MG63 (cell line): ENCODE results near the gene ARL5C. TPM values are rescaled to one million over a fixed set of nuclear protein-coding genes. Genes with fewer than 3 reads are reported as not detected.

Experiments used
- DNase-seq: peaks from one replicate; pipeline ENCODE4 v3.0.0-alpha.2; 2020
- H3K27me3 ChIP-seq: fragments of 250-450 bp; sonication (Bioruptor Pico); 2 replicates; pipeline ENCODE4 v1.5.1; 2020; ENCODE audit warnings: mild to moderate bottlenecking, moderate library complexity
- H3K36me3 ChIP-seq: fragments of 250-450 bp; sonication (Bioruptor Pico); 2 replicates; pipeline ENCODE4 v1.5.1; 2020; ENCODE audit warnings: mild to moderate bottlenecking, moderate library complexity
- H3K4me3 ChIP-seq: fragments of 250-450 bp; sonication (Bioruptor Pico); 2 replicates; pipeline ENCODE4 v1.5.1; 2020; ENCODE audit warnings: mild to moderate bottlenecking, moderate library complexity
- H3K9me3 ChIP-seq: fragments of 250-450 bp; sonication (Bioruptor Pico); 2 replicates; pipeline ENCODE4 v1.5.1; 2020; ENCODE audit warnings: mild to moderate bottlenecking, moderate library complexity
- total RNA-seq: library from RNA; depleted of rRNA; stranded (reverse); fragments of >200 nt; shearing (Covaris generic); gene quantifications from 2 replicates; pipeline ENCODE4 v1.2.3, GENCODE V29; 2014; ENCODE audit warnings: low replicate concordance; rRNA removed

The ARL5C gene, protein sequence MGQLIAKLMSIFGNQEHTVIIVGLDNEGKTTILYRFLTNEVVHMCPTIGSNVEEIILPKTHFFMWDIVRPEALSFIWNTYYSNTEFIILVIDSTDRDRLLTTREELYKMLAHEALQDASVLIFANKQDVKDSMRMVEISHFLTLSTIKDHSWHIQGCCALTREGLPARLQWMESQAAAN
- total RNA-seq, result not detected in 2 replicates

DNA sequence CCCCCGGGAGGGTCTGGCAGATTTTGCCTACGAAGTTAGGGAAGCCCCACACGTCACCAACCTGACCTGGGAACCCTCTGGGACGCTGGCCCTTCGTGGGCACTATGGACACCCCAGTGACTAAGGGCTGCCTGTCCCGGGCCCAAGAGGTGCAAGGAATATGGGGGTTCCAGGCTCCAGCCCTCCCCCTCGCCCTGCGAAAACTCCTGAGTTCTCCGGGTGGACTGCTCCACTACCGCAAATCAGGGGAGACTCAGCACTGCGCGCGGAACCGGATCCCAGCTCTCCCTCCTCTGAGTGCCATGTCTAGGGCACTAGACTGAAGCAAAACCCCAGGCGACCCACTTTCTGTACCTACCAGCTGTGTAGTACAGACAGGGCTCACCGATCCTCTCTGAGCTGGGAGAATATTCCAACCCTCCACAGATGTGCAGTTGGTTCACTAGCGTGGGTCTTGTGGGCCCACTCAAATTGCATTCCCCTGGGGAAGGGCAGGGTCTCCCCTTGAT lies at the start of gene ARL5C:
ARL5C (minus strand) TSS at position 321 of the 509 bp plus-strand sequence. CDS start 401 bp downstream, outside the sequence.
- 0 out of 2 replicates have a peak, but pooled peaks cover 2% of the 10 kb centered on the region for H3K27me3 ChIP-seq
- no peaks in the 10 kb centered on the region for H3K36me3 ChIP-seq
- H3K9me3 ChIP-seq, result peaks cover 5% of the 10 kb centered on the region
- DNase-seq, result no peak
- no peak within 1 kb of the TSS for H3K4me3 ChIP-seq

DNA sequence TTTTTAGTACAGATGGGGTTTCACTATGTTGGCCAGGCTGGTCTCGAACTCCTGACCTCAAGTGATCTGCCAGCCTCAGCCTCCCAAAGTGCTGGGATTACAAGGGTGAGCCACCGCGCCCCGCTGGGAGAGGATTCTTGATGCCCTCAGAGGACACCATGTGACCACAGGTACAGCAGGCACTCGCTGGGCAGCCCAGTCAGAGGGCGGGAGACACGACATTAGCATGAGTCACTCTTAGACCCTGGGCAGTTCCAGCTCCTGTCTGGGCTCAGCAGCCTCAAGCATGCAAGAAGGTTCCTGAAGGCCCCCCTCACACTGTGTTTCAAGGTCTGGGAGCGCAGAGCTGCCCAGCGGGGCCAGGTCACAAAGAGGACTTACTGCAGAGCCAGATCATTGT lies 47.9 kb upstream of the ARL5C start:
- H3K27me3 ChIP-seq, result no peaks in the 10 kb centered on the region
- H3K9me3 ChIP-seq, result no peaks in the 10 kb centered on the region
- no peaks in the 10 kb centered on the region for H3K36me3 ChIP-seq
- H3K4me3 ChIP-seq, result no peak overlapping the region
- peak; percentile 75 for DNase-seq

DNA sequence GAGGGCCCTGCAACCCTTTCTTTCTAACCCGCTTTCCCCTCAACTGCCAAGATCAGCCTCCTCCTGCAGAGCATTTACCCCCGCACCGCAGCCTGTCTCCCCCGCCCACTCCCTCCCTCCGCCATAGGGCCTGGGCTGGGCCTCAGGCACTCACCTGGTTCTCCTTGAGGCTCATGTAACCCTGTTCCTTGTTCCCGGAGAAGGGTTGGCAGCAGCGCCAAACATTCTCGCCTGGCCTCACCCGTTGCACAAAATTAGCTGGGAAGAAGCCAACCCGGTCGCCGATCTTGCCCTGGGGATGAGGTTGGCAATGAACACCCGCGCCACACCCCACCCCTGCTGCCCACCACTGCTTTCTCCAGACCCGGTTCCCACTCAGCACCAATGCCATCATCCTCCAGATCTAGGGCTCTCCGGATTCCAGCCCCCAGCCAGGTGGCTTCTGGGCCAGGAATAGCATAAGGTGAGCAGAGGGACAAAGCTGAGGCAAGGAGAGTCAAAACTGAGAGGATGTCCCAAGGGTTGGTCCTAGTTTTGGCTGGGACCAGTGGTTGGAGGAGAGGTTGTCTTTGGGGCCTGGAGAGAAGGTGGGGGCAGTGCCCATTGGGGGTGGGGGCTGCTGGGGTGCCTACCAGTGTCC lies 47.0 kb upstream of the ARL5C start:
- Histone ChIP-seq H3K27me3 (no peaks in the 10 kb centered on the region), H3K36me3 (no peaks in the 10 kb centered on the region)
- DNase-seq, result no peak

DNA sequence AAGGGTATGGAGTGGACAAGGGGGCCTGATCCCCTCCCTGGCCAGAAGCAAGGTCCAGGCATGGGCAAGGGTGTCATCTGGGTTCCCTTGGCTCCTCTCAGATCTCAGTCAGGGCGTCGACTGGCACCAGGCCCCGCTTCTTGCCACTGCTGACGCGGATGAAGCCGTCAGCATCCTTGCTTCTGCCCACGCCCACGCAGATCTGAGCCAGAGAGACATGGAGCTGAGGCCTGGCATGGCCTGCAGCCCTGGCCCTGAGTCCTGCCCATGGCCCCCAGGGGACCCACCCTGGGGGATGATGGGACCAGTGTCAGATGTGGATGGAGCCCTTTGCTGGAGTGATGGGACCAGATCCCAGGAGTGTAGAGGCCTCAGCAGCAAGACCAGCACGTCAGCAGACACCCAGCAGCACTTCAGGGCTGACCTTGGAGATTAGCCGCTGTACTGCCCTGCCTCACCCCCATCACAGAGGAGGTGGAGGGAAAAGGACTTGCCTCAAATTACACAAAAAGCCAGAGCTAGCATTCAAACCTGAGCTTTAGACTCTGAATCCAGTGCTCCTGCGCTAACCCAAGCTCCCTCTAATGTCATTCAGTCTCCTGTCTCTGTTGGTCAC lies 46.3 kb upstream of the ARL5C start:
- no peaks in the 10 kb centered on the region for H3K36me3 ChIP-seq
- H3K4me3 ChIP-seq, result no peak overlapping the region
- no peaks in the 10 kb centered on the region for H3K9me3 ChIP-seq
- H3K27me3 ChIP-seq, result no peaks in the 10 kb centered on the region
- no peak for DNase-seq

More for the DNA sequence above, 47.0 kb upstream of the ARL5C start:
- Histone ChIP-seq H3K9me3 (no peaks in the 10 kb centered on the region), H3K4me3 (no peak overlapping the region)

DNA sequence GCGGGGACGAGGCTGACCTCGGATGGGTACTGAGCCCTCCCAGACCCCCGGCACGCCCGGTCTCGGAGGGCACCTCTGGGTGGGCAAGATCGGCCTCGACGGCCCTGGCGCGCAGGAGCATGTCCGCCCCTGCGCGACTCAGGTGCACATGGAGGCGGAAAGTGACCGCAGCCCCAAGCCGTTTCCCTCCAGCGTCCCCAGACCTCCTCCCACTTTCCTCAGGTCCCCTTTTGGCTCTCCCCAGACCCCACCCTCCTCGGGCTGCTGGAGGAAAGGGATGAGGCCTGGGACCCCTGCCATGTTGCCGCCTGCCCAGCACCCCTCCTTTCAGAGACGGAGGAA lies 44.1 kb upstream of the ARL5C start:
- Histone ChIP-seq H3K9me3 (no peaks in the 10 kb centered on the region), H3K27me3 (no peaks in the 10 kb centered on the region), H3K36me3 (peaks cover 2% of the 10 kb centered on the region), H3K4me3 (no peak overlapping the region)
- no peak for DNase-seq

DNA sequence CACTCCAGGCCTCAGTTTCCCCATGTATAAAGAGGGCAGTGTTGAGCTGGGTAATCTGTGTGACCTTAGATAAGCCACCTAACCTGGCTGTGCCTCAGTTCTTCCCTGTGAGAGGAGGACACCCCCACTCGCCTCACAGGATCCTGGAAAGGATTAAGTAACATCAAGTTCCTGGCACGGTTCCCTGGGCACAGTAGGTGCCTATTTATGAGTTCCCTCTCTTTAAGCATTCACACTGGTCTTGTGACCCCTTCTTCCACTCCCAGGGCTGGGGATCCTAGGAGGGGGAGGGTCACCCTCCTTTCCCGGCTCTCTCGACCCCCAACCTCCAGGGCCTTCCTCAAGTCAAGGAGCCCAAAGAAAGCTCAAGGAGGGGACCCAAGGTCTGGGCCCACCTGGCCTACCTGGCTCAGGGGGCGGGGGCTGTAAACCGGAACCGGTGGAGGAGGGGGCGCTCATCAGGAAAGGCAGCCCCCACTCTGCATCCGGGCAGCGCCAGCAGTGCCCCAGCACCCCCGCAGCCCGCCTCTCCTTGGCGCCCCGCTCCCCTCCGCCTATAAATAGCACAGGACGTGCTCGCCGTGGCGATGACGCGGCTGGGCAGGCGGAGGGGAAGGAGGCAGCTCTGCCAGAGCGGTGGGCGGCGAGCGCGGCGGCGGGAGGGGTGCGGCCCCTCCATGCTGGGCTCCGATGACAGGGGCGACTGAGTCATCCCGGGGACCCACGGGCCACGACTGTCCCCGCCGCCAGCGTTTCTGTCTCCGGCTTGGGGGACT lies 43.5 kb upstream of the ARL5C start:
- no peaks in the 10 kb centered on the region for H3K9me3 ChIP-seq
- DNase-seq, result peak; percentile 69

DNA sequence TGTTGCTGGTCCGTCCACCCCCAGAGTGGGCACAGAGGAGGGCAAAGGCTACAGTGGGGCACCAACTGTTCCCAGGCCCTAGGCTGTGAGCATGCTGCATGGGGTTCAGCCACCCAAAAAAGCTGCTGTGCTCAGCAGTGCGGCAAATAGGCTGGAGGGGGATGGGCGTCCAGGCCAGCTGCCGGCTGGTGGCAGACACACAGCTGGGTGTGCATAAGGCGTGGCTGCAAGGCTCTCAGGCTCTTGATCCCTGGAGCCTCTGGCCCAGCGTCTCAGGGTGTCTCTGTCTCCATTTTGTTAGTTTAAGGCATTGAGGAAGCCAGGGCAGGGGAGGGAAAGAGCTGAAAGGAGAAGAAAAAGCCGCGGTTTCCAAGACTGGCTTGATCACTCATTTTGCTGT lies 42.9 kb upstream of the ARL5C start:
- Histone ChIP-seq H3K36me3 (peaks cover 13% of the 10 kb centered on the region), H3K9me3 (no peaks in the 10 kb centered on the region), H3K27me3 (no peaks in the 10 kb centered on the region), H3K4me3 (no peak overlapping the region)
- no peak for DNase-seq

More for the DNA sequence above, 43.5 kb upstream of the ARL5C start:
- Histone ChIP-seq H3K4me3 (no peak overlapping the region), H3K36me3 (peaks cover 7% of the 10 kb centered on the region), H3K27me3 (no peaks in the 10 kb centered on the region)

DNA sequence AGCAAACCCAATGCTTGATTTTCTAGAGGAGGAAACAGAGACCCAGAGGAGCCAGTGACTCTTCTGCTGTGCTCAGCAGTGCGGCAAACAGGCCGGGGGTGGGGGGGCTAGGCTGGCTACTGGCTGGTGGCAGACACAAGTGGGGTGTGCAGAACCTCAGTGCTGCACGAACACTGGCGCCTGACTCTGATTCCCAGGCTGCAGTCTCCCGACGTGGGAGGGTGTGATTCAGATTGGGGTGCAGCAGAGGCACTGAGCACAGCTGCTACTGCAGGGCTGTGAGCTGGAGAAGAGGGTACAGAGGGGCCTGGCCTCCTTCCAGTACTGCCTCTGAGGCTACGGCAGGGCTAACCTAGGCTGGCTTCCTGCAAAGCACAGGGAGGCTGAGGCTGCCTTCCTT lies 42.2 kb upstream of the ARL5C start:
- DNase-seq, result no peak
- Histone ChIP-seq H3K27me3 (no peaks in the 10 kb centered on the region), H3K9me3 (no peaks in the 10 kb centered on the region), H3K36me3 (peaks cover 21% of the 10 kb centered on the region), H3K4me3 (no peak overlapping the region)

DNA sequence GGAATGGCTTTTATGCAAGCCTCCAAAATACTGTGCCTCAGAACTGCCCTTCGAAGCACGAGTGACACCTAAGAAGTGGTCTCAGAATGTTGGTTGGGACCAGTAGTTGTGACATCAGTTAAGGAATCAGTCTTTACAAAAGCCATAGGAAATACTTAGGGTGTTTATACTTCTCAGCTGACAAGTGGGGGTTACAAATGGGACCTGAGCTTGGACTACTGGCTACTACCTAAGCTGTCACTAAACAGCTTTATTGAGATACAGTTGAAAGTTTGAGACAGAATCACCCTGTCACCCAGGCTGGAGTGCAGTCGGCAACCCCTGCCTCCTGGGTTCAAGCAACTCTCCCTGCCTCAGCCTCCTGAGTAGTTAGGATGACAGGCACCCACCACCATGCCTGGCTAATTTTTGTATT lies 39.2 kb upstream of the ARL5C start:
- no peak for DNase-seq
- Histone ChIP-seq H3K9me3 (no peaks in the 10 kb centered on the region), H3K4me3 (no peak overlapping the region), H3K27me3 (no peaks in the 10 kb centered on the region), H3K36me3 (peaks cover 51% of the 10 kb centered on the region)

DNA sequence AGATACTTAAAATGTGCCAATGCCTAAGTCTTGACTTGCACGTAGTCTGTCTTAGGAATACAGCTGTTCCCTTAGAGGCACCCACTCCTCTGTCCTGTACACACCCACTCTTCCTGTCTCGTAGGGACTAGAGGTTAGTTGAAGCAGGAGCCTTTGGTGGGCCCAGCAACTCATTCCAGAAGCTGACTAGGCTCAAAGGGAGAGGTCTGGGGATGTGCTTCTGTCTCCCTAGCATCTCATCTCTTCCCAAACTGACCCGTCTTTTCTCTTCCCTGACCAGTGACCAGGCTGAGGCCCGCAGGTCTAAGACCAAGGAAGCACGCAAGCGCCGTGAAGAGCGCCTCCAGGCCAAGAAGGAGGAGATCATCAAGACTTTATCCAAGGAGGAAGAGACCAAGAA lies 38.3 kb upstream of the ARL5C start:
- DNase-seq, result no peak
- Histone ChIP-seq H3K4me3 (no peak overlapping the region), H3K9me3 (no peaks in the 10 kb centered on the region), H3K36me3 (peaks cover 51% of the 10 kb centered on the region), H3K27me3 (no peaks in the 10 kb centered on the region)

DNA sequence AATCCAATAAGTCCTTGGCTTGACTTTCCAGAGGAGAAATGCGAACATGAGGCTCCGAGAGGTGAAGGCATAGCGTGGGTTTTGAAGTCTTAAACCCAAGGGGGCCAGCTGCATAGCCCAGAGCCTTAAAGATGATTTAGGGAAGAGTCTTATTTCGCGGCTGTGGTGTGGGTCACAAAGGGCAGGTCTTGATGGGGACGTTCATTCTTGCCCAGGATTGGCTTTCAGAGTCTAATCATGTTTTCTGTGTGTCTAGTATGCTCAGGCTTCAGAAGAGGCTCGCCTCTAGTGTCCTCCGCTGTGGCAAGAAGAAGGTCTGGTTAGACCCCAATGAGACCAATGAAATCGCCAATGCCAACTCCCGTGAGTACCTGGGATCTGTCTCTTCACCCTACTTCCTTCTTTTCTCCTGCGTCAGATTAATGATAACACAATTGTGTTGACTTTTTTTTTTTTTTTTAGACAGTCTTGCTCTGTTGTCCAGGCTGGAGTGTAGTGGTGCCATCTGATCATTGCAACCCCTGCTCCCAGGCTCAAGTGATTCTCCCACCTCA lies 35.1 kb upstream of the ARL5C start:
- Histone ChIP-seq H3K36me3 (peaks cover 51% of the 10 kb centered on the region), H3K9me3 (no peaks in the 10 kb centered on the region), H3K4me3 (peak overlapping the region; percentile 81), H3K27me3 (no peaks in the 10 kb centered on the region)
- DNase-seq, result no peak

DNA sequence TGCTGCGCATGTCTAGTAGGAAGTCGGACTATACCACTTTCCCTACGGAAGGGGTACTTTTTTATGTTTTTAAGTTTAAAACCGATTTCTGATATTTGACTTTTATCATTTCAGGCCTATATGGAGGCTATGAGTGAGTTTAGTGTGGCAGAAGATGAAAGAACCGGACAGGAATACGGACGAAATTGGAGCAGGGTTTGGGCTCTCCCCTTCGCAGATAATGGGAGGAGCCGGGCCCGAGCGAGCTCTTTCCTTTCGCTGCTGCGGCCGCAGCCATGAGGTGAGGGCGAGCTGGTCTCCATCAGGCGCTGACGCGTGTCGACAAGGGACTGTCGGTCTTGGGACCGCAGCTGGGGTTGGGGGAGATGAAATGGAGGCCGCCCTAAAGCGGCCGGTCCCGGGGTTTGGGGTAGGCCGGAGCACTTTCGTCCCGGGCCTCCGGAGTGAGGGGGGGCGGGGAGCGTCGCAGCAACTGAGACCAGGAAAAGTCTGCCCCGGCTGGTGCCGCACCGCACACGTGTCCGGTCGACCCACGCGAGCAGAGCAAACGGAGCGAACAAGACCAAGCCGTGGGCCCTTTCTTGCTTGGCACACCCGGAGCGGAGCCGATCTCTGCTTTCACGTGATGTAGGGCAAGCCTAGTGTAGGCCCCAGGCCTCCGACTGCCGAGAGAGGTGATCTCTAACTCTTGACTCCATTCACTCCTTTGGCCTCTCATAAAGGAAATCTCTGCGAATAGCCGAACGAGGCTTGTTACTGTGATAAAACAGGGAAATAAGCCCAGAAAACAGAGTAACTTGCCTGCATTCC lies 34.3 kb upstream of the ARL5C start, which contains the start of gene RPL19:
RPL19 (plus strand) TSS at position 214 of the 810 bp plus-strand sequence; CDS start at position 276, 62 bp downstream.
- DNase-seq, result peak; percentile 74

DNA sequence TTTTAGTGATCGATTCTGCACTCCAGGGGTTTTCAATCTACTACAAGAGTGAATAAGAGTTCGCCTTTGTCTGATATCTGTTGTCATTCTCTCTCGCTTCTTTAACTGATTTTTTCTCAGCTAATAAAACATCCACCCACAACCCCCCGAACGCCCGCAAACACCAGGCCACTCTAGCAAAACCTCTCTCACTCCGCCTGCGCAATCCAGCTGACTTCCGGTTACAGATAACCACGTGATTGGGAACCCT lies 33.8 kb upstream of the ARL5C start:
- Histone ChIP-seq H3K4me3 (peak overlapping the region; percentile 81), H3K9me3 (no peaks in the 10 kb centered on the region), H3K27me3 (no peaks in the 10 kb centered on the region), H3K36me3 (peaks cover 46% of the 10 kb centered on the region)
- peak; percentile 92 for DNase-seq

More for the DNA sequence above, 34.3 kb upstream of the ARL5C start, which contains the start of gene RPL19:
- H3K9me3 ChIP-seq, result no peaks in the 10 kb centered on the region
- H3K4me3 ChIP-seq, result peak within 1 kb of the TSS; percentile 81
- peaks cover 51% of the 10 kb centered on the region for H3K36me3 ChIP-seq
- H3K27me3 ChIP-seq, result no peaks in the 10 kb centered on the region

DNA sequence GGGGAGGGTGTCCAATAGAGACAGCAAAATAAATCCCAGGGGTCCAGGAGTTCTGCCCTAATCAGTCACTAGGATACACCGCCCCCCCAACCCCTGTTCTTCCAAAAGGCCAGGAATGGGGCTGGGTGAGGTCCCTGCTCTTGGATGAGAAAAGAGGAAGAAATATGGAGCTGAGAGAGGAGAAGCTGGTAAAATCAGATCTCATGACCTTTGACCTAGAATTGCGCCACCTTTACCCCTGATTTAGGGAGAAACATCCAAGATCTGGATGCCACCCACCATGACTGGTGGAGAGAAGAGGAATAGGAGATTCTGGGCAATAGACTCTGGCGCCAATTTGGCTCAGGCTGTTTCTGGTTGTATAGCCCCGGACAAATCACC lies 32.2 kb upstream of the ARL5C start:
- Histone ChIP-seq H3K36me3 (peaks cover 39% of the 10 kb centered on the region), H3K4me3 (peak overlapping the region; percentile 80)

DNA sequence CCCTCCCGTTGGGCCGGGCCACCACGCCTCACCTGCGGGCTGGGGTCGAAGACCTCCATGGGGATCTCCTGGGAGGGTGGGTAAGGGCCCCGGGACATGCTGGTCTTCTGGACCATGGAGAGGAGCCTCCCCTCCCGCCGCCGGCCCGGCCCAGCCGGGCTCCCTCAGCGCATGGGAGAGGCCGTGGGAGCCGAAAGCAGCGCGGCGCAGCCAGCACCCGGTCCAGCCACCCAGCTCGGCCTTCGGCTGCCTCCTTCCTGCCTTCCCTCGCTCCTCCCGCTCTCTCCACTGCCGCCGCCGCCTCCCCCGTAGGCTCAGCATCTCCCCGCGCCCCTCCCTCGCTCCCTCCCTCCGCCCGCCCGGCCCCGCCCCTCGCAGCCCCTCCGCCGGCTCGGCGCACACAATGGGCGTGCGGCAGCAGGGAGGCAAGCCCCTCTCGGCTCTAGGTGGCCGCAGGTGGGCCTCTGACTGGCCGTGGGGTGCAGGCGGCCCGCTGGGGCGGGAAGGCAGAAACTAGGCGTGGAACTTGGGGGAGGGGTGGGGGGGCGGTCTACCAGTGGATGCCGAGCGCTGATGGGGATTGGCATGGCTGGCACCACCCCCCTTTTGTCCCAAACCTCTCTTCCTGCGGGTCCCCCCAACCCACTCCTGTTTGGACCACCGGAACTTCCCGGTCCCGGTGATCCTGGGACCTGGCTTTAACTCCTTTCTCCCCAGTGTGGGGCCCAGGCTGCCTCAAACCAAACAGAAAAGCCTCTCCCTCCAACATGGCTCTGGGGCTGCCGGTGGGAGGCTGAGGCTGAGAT lies 31.6 kb upstream of the ARL5C start, which contains the start of gene CACNB1:
CACNB1 (minus strand) TSS at position 290 of the 806 bp plus-strand sequence; CDS start at position 116, 174 bp downstream.
- Histone ChIP-seq H3K27me3 (no peaks in the 10 kb centered on the region), H3K36me3 (peaks cover 37% of the 10 kb centered on the region), H3K9me3 (no peaks in the 10 kb centered on the region), H3K4me3 (peak within 1 kb of the TSS; percentile 80)
- DNase-seq, result peak; percentile 89

More for the DNA sequence above, 32.2 kb upstream of the ARL5C start:
- Histone ChIP-seq H3K9me3 (no peaks in the 10 kb centered on the region), H3K27me3 (no peaks in the 10 kb centered on the region)
- no peak for DNase-seq
